Measurements from ENCODE around the gene AMMECR1L. TPM values are rescaled to one million over a fixed set of nuclear protein-coding genes. Genes with fewer than 3 reads are reported as not detected.
"Not testable (repeated sequence)": the region's sequence is repeated elsewhere in the genome, so short reads cannot be mapped to it uniquely, and the experiment has no call there.

The AMMECR1L gene
- total RNA-seq, 2 donors from 2014 or later, result 9.9 to 29.6 TPM

DNA sequence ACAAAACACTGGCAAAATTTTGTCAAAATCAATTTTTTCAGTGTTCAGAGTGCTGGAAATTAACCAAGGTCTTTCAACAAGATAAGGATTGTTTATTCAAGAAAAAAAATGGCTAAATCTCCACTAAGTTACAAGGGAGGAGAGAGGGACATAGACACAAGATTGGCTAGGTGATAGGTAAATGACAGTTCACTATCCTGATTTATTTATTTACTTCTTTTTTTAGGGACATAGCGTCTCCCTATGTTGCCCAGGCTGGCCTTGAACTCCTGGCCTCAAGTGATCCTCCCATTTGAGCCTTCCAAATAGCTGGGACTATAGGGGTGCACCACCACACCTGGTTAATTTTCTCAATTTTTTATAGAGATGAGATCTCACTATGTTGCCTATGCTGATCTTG lies 71.1 kb downstream of the AMMECR1L start:
- intact Hi-C loops (cut with DNase I), result no loop called here
- H3K27me3 ChIP-seq (replicated peaks; ENCODE audit: insufficient read depth), result no peaks in the 10 kb centered on the region
- TF ChIP-seq POLR2A (IDR thresholded peaks at IDR 0.05), result no peak
- TF ChIP-seq, protein P1, sequence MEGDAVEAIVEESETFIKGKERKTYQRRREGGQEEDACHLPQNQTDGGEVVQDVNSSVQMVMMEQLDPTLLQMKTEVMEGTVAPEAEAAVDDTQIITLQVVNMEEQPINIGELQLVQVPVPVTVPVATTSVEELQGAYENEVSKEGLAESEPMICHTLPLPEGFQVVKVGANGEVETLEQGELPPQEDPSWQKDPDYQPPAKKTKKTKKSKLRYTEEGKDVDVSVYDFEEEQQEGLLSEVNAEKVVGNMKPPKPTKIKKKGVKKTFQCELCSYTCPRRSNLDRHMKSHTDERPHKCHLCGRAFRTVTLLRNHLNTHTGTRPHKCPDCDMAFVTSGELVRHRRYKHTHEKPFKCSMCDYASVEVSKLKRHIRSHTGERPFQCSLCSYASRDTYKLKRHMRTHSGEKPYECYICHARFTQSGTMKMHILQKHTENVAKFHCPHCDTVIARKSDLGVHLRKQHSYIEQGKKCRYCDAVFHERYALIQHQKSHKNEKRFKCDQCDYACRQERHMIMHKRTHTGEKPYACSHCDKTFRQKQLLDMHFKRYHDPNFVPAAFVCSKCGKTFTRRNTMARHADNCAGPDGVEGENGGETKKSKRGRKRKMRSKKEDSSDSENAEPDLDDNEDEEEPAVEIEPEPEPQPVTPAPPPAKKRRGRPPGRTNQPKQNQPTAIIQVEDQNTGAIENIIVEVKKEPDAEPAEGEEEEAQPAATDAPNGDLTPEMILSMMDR (IDR thresholded peaks at IDR 0.05), result no peak
- no peak for TF ChIP-seq POLR2AphosphoS5 (IDR thresholded peaks at IDR 0.05)
- no peaks in the 10 kb centered on the region for H3K36me3 ChIP-seq
- no peaks in the 10 kb centered on the region for H3K9me3 ChIP-seq
- no peaks in the 10 kb centered on the region for H3K4me1 ChIP-seq (replicated peaks)
- H3K27ac ChIP-seq, result no peak overlapping the region
- H3K4me3 ChIP-seq, result no peak overlapping the region
- no peak for DNase-seq (ENCODE audit: low spot score)
- 93% methylated on average over 1 of the region's 1 CpG for WGBS

DNA sequence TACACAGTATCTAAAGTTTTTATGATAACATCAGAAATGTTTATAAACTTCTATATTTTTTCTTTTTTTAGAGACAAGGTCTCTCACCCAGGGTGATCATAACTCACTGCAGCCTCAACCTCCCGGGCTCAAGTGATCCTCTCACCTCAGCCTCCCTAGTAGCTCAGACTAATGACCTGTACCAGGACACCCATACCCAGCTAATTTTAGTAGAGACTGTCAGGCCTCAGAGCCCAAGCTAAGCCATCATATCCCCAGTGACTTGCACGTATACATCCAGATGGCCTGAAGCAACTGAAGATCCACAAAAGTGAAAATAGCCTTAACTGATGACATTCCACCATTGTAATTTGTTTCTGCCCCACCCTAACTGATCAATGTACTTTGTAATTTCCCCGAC lies 73.3 kb downstream of the AMMECR1L start:
- H3K4me3 ChIP-seq; intact Hi-C loops (cut with DNase I); H3K9me3 ChIP-seq; DNase-seq (ENCODE audit: low spot score); H3K36me3 ChIP-seq; H3K27me3 ChIP-seq (replicated peaks; ENCODE audit: insufficient read depth); H3K27ac ChIP-seq; H3K4me1 ChIP-seq (replicated peaks): not testable (repeated sequence)
- WGBS, result 98% methylated on average over 3 of the region's 3 CpGs

Small RNA genes lying within 50 kb of the gene (small RNA-seq; reads per million reads assigned to genes)
- 0 reads per million in 2 donors for gene AC012306.1
- gene RF00017, result 0 reads per million in 2 donors
- gene RF00019, result 0 reads per million in 2 donors
- 0 reads per million in 2 donors for gene RNU6-395P

Other genes starting within 250 kb of the AMMECR1L start
- gene GPR17, start 239.8 kb downstream of the AMMECR1L start, total RNA-seq, result not detected
- 10 to 100 TPM; 31.9 to 63.2 TPM for gene LIMS2, start 210.4 kb downstream of the AMMECR1L start, total RNA-seq
- 10 to 100 TPM; 14.8 to 22.2 TPM for gene SFT2D3, start 184.5 kb downstream of the AMMECR1L start, total RNA-seq
- 10 to 100 TPM; 25.4 to 41.9 TPM for gene WDR33, start 74.8 kb downstream of the AMMECR1L start, total RNA-seq
- 10 to 100 TPM; 16.0 to 33.3 TPM for gene POLR2D, start 27.8 kb downstream of the AMMECR1L start, total RNA-seq
- 10 to 100 TPM; 21.9 to 55.4 TPM for gene SAP130, start 142.1 kb upstream of the AMMECR1L start, total RNA-seq
- gene UGGT1, start 205.2 kb upstream of the AMMECR1L start, total RNA-seq, result 10 to 100 TPM; 34.7 to 45.2 TPM

Data from prostate gland (tissue), 2 donors.